Caco-2 (cell line): ENCODE results near the gene ATOX1. TPM values are rescaled to one million over a fixed set of nuclear protein-coding genes. Genes with fewer than 3 reads are reported as not detected.

Source experiments
- BruUV-seq: library from RNA; stranded (reverse); fragments of 400-500 nt; replicated peaks from 2 replicates; lab custom pipeline; 2021; lab: Mats Ljungman, UMichigan
- CTCF ChIA-PET: fragments of 300-600 bp; sonication (Branson Sonifier 250); formaldehyde crosslinking; loops from one replicate; lab custom pipeline; 2022; ENCODE audit warnings: antibody characterized with exemption; lab: Charles Lee
- POLR2A ChIA-PET: fragments of 300-600 bp; sonication (Branson Sonifier 250); formaldehyde crosslinking; loops from one replicate; lab custom pipeline; 2022; ENCODE audit warnings: antibody characterized with exemption; lab: Charles Lee
- DNase-seq, 2 experiments: peaks; one replicate each; pipeline versions ENCODE4 v3.0.0 to v3.0.0-alpha.2; 2020 to 2022
- H3K27me3 ChIP-seq: replicated peaks from 2 replicates; pipeline ENCODE4 v1.6.0; 2011; ENCODE audit warnings: low read length; ENCODE audit not compliant: control insufficient read depth, insufficient read depth
- H3K36me3 ChIP-seq: 2 replicates; pipeline ENCODE4 v1.5.1; 2011; ENCODE audit warnings: low read length; ENCODE audit not compliant: control insufficient read depth, insufficient read depth
- H3K4me1 ChIP-seq: fragments of 250-450 bp; sonication (Bioruptor Pico); 2 replicates; pipeline ENCODE4 v1.5.1; 2020; ENCODE audit warnings: mild to moderate bottlenecking
- H3K4me3 ChIP-seq: 2 replicates; pipeline ENCODE4 v1.5.1; 2011; ENCODE audit warnings: low read depth, mild to moderate bottlenecking, control low read depth, low read length
- H3K9me3 ChIP-seq: fragments of 250-450 bp; sonication (Bioruptor Pico); 2 replicates; pipeline ENCODE4 v1.5.1; 2020; ENCODE audit warnings: mild to moderate bottlenecking, moderate library complexity
- H3K27ac Mint-ChIP-seq: one replicate; pipeline ENCODE4 v1.8.0; 2022; ENCODE audit warnings: mixed read lengths; ENCODE audit not compliant: unreplicated experiment
- H3K27me3 Mint-ChIP-seq: one replicate; pipeline ENCODE4 v1.8.0; 2022; ENCODE audit warnings: mixed read lengths; ENCODE audit not compliant: insufficient read depth, unreplicated experiment
- H3K36me3 Mint-ChIP-seq: one replicate; pipeline ENCODE4 v1.8.0; 2022; ENCODE audit warnings: mild to moderate bottlenecking, mixed read lengths; ENCODE audit not compliant: insufficient read depth, unreplicated experiment
- H3K4me1 Mint-ChIP-seq: one replicate; pipeline ENCODE4 v1.8.0; 2022; ENCODE audit warnings: low read depth, mixed read lengths; ENCODE audit not compliant: unreplicated experiment
- H3K4me3 Mint-ChIP-seq: one replicate; pipeline ENCODE4 v1.8.0; 2022; ENCODE audit warnings: mild to moderate bottlenecking, moderate library complexity, mixed read lengths; ENCODE audit not compliant: unreplicated experiment
- H3K9me3 Mint-ChIP-seq: one replicate; pipeline ENCODE4 v1.8.0; 2022; ENCODE audit warnings: mixed read lengths; ENCODE audit not compliant: unreplicated experiment
- intact Hi-C: fragments of 100-400 bp; cut with micrococcal nuclease; formaldehyde crosslinking; loops from one replicate; pipeline ENCODE4 v1.10.0; 2022; ENCODE audit not compliant: unreplicated experiment
- total RNA-seq: library from RNA; stranded (reverse); gene quantifications from 2 replicates; pipeline ENCODE4 v1.2.3, GENCODE V29; 2022
- TF ChIP-seq, protein P1 (sequence below), 2 experiments: fragments of 200-600 bp in 1 of 2; IDR thresholded peaks; 1 replicate in 1 of 2; 2 replicates in 1 of 2; pipeline versions ENCODE4 v1.5.1 to v1.8.0; 2011 to 2022; ENCODE audit warnings: antibody characterized with exemption in 1 of 2, control low read depth in 1 of 2, inconsistent platforms in 1 of 2, low read depth in 1 of 2, low read length in 1 of 2, mild to moderate bottlenecking in 1 of 2, moderate library complexity in 1 of 2; ENCODE audit not compliant: insufficient read depth in 1 of 2, severe bottlenecking in 1 of 2, unreplicated experiment in 1 of 2

Gene ATOX1
- total RNA-seq, 1 experiment from 2014 or later: 135 TPM

DNA sequence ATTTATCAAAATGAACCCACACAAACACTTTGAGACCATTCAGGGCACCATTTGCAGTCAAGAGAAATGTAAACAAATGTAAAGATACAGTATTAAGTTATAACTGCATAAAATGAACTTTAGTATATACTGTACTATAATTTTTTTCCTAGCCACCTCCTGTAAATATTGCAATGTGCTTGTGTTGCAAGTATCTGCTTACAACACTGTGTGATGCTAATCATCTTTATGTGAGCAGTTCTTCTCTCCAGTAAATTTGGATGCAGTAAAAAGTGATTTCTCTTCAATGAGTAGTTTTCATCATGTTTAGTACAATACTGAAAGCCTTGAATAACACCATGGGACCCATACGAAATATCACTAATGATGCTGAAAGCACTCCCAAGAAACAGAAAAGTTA is 22.8 kb upstream of the ATOX1 start:
- Histone ChIP-seq H3K36me3 (no peaks in the 10 kb centered on the region), H3K4me1 (peaks cover 52% of the 10 kb centered on the region), H3K4me3 (no peak overlapping the region), H3K27me3 (no peaks in the 10 kb centered on the region), H3K9me3 (no peaks in the 10 kb centered on the region)
- Mint-ChIP-seq H3K27ac (no peak overlapping the region), H3K27me3 (no peaks in the 10 kb centered on the region), H3K4me3 (no peak overlapping the region), H3K9me3 (no peaks in the 10 kb centered on the region), H3K4me1 (peaks cover 40% of the 10 kb centered on the region), H3K36me3 (peaks cover 40% of the 10 kb centered on the region)
- no peak for DNase-seq
- CTCF ChIA-PET: no interaction called here
- TF ChIP-seq, protein P1, sequence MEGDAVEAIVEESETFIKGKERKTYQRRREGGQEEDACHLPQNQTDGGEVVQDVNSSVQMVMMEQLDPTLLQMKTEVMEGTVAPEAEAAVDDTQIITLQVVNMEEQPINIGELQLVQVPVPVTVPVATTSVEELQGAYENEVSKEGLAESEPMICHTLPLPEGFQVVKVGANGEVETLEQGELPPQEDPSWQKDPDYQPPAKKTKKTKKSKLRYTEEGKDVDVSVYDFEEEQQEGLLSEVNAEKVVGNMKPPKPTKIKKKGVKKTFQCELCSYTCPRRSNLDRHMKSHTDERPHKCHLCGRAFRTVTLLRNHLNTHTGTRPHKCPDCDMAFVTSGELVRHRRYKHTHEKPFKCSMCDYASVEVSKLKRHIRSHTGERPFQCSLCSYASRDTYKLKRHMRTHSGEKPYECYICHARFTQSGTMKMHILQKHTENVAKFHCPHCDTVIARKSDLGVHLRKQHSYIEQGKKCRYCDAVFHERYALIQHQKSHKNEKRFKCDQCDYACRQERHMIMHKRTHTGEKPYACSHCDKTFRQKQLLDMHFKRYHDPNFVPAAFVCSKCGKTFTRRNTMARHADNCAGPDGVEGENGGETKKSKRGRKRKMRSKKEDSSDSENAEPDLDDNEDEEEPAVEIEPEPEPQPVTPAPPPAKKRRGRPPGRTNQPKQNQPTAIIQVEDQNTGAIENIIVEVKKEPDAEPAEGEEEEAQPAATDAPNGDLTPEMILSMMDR (IDR thresholded peaks at IDR 0.05; ENCODE audit: insufficient read depth in 1 of 2, low read depth in 1 of 2, low read length in 1 of 2, severe bottlenecking in 1 of 2, unreplicated experiment in 1 of 2): no peak
- BruUV-seq: no TSS peak
- POLR2A ChIA-PET: interaction anchor here (0.5 kb wide), 1 partner anchor 152 kb away, joined by 6 read pairs; no protein-coding TSS in a partner anchor
- intact Hi-C loops: no loop called here

DNA sequence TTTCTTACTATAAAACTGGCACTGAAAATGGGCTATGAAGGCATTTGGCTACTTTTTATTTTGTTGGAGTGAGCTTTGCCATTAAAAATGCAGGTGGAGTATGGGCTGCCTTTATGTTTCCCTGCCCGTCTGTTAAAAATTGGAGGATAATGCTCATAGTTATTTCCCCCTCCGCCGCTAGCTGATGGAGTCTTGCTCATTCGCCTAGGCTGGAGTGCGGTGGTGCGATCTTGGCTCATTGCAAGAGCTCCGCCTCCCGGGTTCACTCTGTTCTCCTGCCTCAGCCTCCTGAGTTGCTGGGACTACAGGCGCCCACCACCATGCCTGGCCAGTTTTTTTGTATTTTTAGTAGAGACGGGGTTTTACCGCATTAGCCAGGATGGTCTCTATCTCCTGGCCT is 21.9 kb upstream of the ATOX1 start:
- Mint-ChIP-seq H3K4me1 (peaks cover 43% of the 10 kb centered on the region), H3K36me3 (peaks cover 47% of the 10 kb centered on the region), H3K27me3 (no peaks in the 10 kb centered on the region), H3K9me3 (no peaks in the 10 kb centered on the region), H3K27ac (no peak overlapping the region), H3K4me3 (no peak overlapping the region)
- ChIA-PET CTCF (no interaction called here), POLR2A (no interaction called here)
- no peak overlapping the region for H3K4me3 ChIP-seq
- no peaks in the 10 kb centered on the region for H3K27me3 ChIP-seq
- H3K36me3 ChIP-seq: no peaks in the 10 kb centered on the region
- no peak for DNase-seq
- H3K9me3 ChIP-seq: no peaks in the 10 kb centered on the region
- no TSS peak for BruUV-seq
- TF ChIP-seq, protein P1 (IDR thresholded peaks at IDR 0.05; ENCODE audit: insufficient read depth in 1 of 2, low read depth in 1 of 2, low read length in 1 of 2, severe bottlenecking in 1 of 2, unreplicated experiment in 1 of 2): no peak
- peaks cover 52% of the 10 kb centered on the region for H3K4me1 ChIP-seq
- intact Hi-C loops: no loop called here

DNA sequence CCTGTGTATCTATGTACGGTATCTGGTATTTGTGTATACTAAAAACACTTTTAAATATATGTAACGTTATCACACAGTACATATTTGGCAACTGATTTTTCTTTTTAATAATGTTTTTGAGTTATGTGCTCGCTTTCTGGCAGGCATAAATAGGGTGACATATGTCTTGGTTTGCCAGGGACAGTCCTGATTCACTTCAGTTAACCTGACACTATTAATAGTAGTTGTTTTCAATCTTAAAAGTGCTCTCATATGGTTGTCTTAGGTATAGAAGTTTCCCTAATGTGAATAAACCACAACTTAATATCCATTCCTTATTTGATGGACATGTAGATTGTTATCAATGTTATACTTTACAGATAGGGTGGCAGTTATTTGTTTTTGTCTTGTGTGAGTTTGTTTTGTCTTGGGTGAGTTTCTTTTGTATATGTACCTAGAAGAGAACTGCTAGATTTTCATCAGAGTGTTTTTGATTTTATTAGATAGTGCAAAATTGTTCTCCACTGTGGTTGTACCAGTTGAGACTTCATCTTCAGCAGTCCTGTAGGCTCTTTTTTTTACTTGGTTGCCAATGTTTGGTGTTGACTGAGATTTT is 21.2 kb upstream of the ATOX1 start:
- TF ChIP-seq, protein P1 (IDR thresholded peaks at IDR 0.05; ENCODE audit: insufficient read depth in 1 of 2, low read depth in 1 of 2, low read length in 1 of 2, severe bottlenecking in 1 of 2, unreplicated experiment in 1 of 2): no peak
- Mint-ChIP-seq H3K36me3 (peaks cover 55% of the 10 kb centered on the region), H3K27me3 (no peaks in the 10 kb centered on the region), H3K4me3 (no peak overlapping the region), H3K27ac (no peak overlapping the region), H3K4me1 (peaks cover 44% of the 10 kb centered on the region), H3K9me3 (no peaks in the 10 kb centered on the region)
- no TSS peak for BruUV-seq
- H3K27me3 ChIP-seq: no peaks in the 10 kb centered on the region
- ChIA-PET POLR2A (no interaction called here), CTCF (no interaction called here)
- DNase-seq: no peak
- H3K36me3 ChIP-seq: no peaks in the 10 kb centered on the region
- H3K4me1 ChIP-seq: peaks cover 52% of the 10 kb centered on the region
- no peak overlapping the region for H3K4me3 ChIP-seq
- no peaks in the 10 kb centered on the region for H3K9me3 ChIP-seq
- intact Hi-C loops: no loop called here
